ENCODE results near the gene NEK6.

NEK6 gene

GRCh38 chr9:124337562-124337961 is 79.8 kb downstream of the NEK6 start:
- in situ Hi-C loops (cut with HindIII; ENCODE audit: low sequenced_read_pairs), result no loop called here

- in situ Hi-C loops (cut with HindIII; ENCODE audit: low sequenced_read_pairs), result no loop called here
These were observed 81.9 kb downstream of the NEK6 start for GRCh38 chr9:124339603-124340146.

- in situ Hi-C loops (cut with HindIII; ENCODE audit: low sequenced_read_pairs), result no loop called here
These were observed 82.7 kb downstream of the NEK6 start for GRCh38 chr9:124340219-124341069.

- in situ Hi-C loops (cut with HindIII; ENCODE audit: low sequenced_read_pairs), result no loop called here
These were observed 83.9 kb downstream of the NEK6 start for GRCh38 chr9:124341455-124342170.

- in situ Hi-C loops (cut with HindIII; ENCODE audit: low sequenced_read_pairs), result no loop called here
These were observed 84.6 kb downstream of the NEK6 start for GRCh38 chr9:124342402-124342775.

- in situ Hi-C loops (cut with HindIII; ENCODE audit: low sequenced_read_pairs), result no loop called here
These were observed 85.2 kb downstream of the NEK6 start for GRCh38 chr9:124342776-124343485.

GRCh38 chr9:124343533-124344290 is 86.0 kb downstream of the NEK6 start:
- in situ Hi-C loops (cut with HindIII; ENCODE audit: low sequenced_read_pairs), result no loop called here

- in situ Hi-C loops (cut with HindIII; ENCODE audit: low sequenced_read_pairs), result loop anchor here (5.0 kb wide), 1 partner anchor 52 kb away; no protein-coding TSS in a partner anchor
These were observed 86.7 kb downstream of the NEK6 start for GRCh38 chr9:124344291-124345050.

- in situ Hi-C loops (cut with HindIII; ENCODE audit: low sequenced_read_pairs), result loop anchor here (5.0 kb wide), 1 partner anchor 53 kb away; no protein-coding TSS in a partner anchor
These were observed 87.3 kb downstream of the NEK6 start for GRCh38 chr9:124345063-124345462.

- in situ Hi-C loops (cut with HindIII; ENCODE audit: low sequenced_read_pairs), result loop anchor here (5.0 kb wide), 1 partner anchor 54 kb away; no protein-coding TSS in a partner anchor
These were observed 88.1 kb downstream of the NEK6 start for GRCh38 chr9:124345751-124346281.

- in situ Hi-C loops (cut with HindIII; ENCODE audit: low sequenced_read_pairs), result loop anchor here (5.0 kb wide), 1 partner anchor 54 kb away; no protein-coding TSS in a partner anchor
These were observed 88.8 kb downstream of the NEK6 start for GRCh38 chr9:124346347-124347163.

- in situ Hi-C loops (cut with HindIII; ENCODE audit: low sequenced_read_pairs), result loop anchor here (5.0 kb wide), 1 partner anchor 55 kb away; no protein-coding TSS in a partner anchor
These were observed 89.6 kb downstream of the NEK6 start for GRCh38 chr9:124347206-124347967.

- in situ Hi-C loops (cut with HindIII; ENCODE audit: low sequenced_read_pairs), result loop anchor here (5.0 kb wide), 1 partner anchor 56 kb away; no protein-coding TSS in a partner anchor
These were observed 90.2 kb downstream of the NEK6 start for GRCh38 chr9:124347968-124348358.

- in situ Hi-C loops (cut with HindIII; ENCODE audit: low sequenced_read_pairs), result loop anchor here (5.0 kb wide), 1 partner anchor 56 kb away; no protein-coding TSS in a partner anchor
These were observed 90.6 kb downstream of the NEK6 start for GRCh38 chr9:124348363-124348762.

GRCh38 chr9:124348831-124349230 is 91.1 kb downstream of the NEK6 start:
- in situ Hi-C loops (cut with HindIII; ENCODE audit: low sequenced_read_pairs), result loop anchor here (5.0 kb wide), 1 partner anchor 57 kb away; no protein-coding TSS in a partner anchor

- in situ Hi-C loops (cut with HindIII; ENCODE audit: low sequenced_read_pairs), result loop anchor here (5.0 kb wide), 1 partner anchor 57 kb away; no protein-coding TSS in a partner anchor
These were observed 91.5 kb downstream of the NEK6 start for GRCh38 chr9:124349267-124349666.
